IMR-90 (cell line): ENCODE data around the gene CDC42BPA. TPM values are rescaled to one million over a fixed set of nuclear protein-coding genes. Genes with fewer than 3 reads are reported as not detected.

Experiments
- ATAC-seq: fragments of 200-7000 bp; cut with Tn5 transposase; 2 replicates; pipeline ENCODE4 v1.9.1; 2020; ENCODE audit warnings: low read depth, mild to moderate bottlenecking, moderate library complexity
- BruUV-seq: library from RNA; stranded (reverse); fragments of 400-500 nt; replicated peaks from 2 replicates; lab custom pipeline; 2021; lab: Mats Ljungman, UMichigan
- CTCF ChIA-PET: fragments of 300-600 bp; formaldehyde crosslinking; extraction: SDS; loops from one replicate; lab custom pipeline; 2021; ENCODE audit warnings: antibody characterized with exemption; lab: Yijun Ruan, JAX
- POLR2A ChIA-PET: fragments of 300-600 bp; sonication (Branson Sonifier 250); formaldehyde crosslinking; loops from one replicate; lab custom pipeline; 2022; ENCODE audit warnings: antibody characterized with exemption; ENCODE audit not compliant: unreplicated experiment; lab: Charles Lee
- DNase-seq: peaks from one replicate; pipeline ENCODE4 v3.0.0; 2013
- H2AFZ ChIP-seq: replicated peaks from 2 replicates; pipeline ENCODE3; 2013; ENCODE audit warnings: low read length, mild to moderate bottlenecking; ENCODE audit not compliant: poor library complexity
- H2AK5ac ChIP-seq: 2 replicates; pipeline ENCODE4 v1.6.1; 2013; ENCODE audit warnings: low read depth, low read length, inconsistent platforms
- H2AK9ac ChIP-seq: replicated peaks from 2 replicates; pipeline ENCODE3; 2013; ENCODE audit warnings: mild to moderate bottlenecking, low read depth, low read length, moderate library complexity; ENCODE audit not compliant: poor library complexity
- H2BK120ac ChIP-seq: 2 replicates; pipeline ENCODE4 v1.6.1; 2013; ENCODE audit warnings: low read depth, low read length, inconsistent platforms
- H2BK15ac ChIP-seq: 3 replicates; pipeline ENCODE4 v1.6.1; 2013; ENCODE audit warnings: low read depth, low read length, inconsistent platforms
- H2BK20ac ChIP-seq: 2 replicates; pipeline ENCODE4 v1.6.1; 2013; ENCODE audit warnings: low read depth, mild to moderate bottlenecking, inconsistent platforms, low read length, moderate library complexity
- H2BK5ac ChIP-seq: 2 replicates; pipeline ENCODE4 v1.6.1; 2013; ENCODE audit warnings: mild to moderate bottlenecking, low read depth, low read length, inconsistent platforms; ENCODE audit not compliant: poor library complexity, severe bottlenecking
- H3K14ac ChIP-seq: replicated peaks from 2 replicates; pipeline ENCODE4 v1.6.1; 2013; ENCODE audit warnings: low read depth, low read length, inconsistent platforms
- H3K18ac ChIP-seq: 2 replicates; pipeline ENCODE4 v1.6.1; 2013; ENCODE audit warnings: low read depth, low read length, control low read depth
- H3K23ac ChIP-seq: 2 replicates; pipeline ENCODE4 v1.6.1; 2013; ENCODE audit warnings: low read depth, low read length, inconsistent platforms
- H3K27ac ChIP-seq: 2 replicates; pipeline ENCODE4 v1.5.1; 2013; ENCODE audit warnings: mild to moderate bottlenecking, control low read depth, low read length; ENCODE audit not compliant: insufficient read depth
- H3K27me3 ChIP-seq: 2 replicates; pipeline ENCODE4 v1.6.1; 2013; ENCODE audit warnings: low read length; ENCODE audit not compliant: control insufficient read depth, insufficient read depth
- H3K36me3 ChIP-seq: 2 replicates; pipeline ENCODE4 v1.6.1; 2013; ENCODE audit warnings: low read length, mixed read lengths; ENCODE audit not compliant: control insufficient read depth, insufficient read depth
- H3K4ac ChIP-seq: 2 replicates; pipeline ENCODE4 v1.6.1; 2013; ENCODE audit warnings: low read depth, low read length, inconsistent platforms
- H3K4me1 ChIP-seq: 2 replicates; pipeline ENCODE4 v1.6.1; 2013; ENCODE audit warnings: low read length, mixed read lengths; ENCODE audit not compliant: control insufficient read depth, insufficient read depth
- H3K4me2 ChIP-seq: 2 replicates; pipeline ENCODE4 v1.6.1; 2013; ENCODE audit warnings: low read depth, mild to moderate bottlenecking, control low read depth, low read length, moderate library complexity
- H3K4me3 ChIP-seq: 2 replicates; pipeline ENCODE4 v1.5.1; 2013; ENCODE audit warnings: low read depth, mild to moderate bottlenecking, control low read depth, low read length, moderate library complexity; ENCODE audit not compliant: insufficient read depth
- H3K56ac ChIP-seq: 2 replicates; pipeline ENCODE4 v1.6.1; 2013; ENCODE audit warnings: low read length, inconsistent platforms; ENCODE audit not compliant: insufficient read depth; ENCODE audit errors: extremely low read depth
- H3K79me1 ChIP-seq, 2 experiments: 2 replicates each; pipeline ENCODE4 v1.6.1; 2013; ENCODE audit warnings: low read length in 2 of 2, inconsistent platforms in 1 of 2, low read depth in 1 of 2
- H3K9ac ChIP-seq: 2 replicates; pipeline ENCODE4 v1.6.1; 2013; ENCODE audit warnings: low read depth, low read length, control low read depth
- H3K9me1 ChIP-seq: 2 replicates; pipeline ENCODE4 v1.6.1; 2013; ENCODE audit warnings: low read length, inconsistent platforms; ENCODE audit not compliant: insufficient read depth
- H3K9me3 ChIP-seq: 2 replicates; pipeline ENCODE4 v1.6.1; 2013; ENCODE audit warnings: low read length; ENCODE audit not compliant: control insufficient read depth, insufficient read depth
- H4K20me1 ChIP-seq: 2 replicates; pipeline ENCODE4 v1.6.1; 2013; ENCODE audit warnings: low read length, inconsistent platforms; ENCODE audit not compliant: insufficient read depth
- H4K5ac ChIP-seq: 2 replicates; pipeline ENCODE4 v1.6.1; 2013; ENCODE audit warnings: mild to moderate bottlenecking, low read depth, low read length, control low read depth
- H4K8ac ChIP-seq, 2 experiments: 2 replicates each; pipeline ENCODE4 v1.6.1; 2013; ENCODE audit warnings: low read depth in 2 of 2, low read length in 2 of 2, control low read depth in 1 of 2, inconsistent platforms in 1 of 2
- H4K91ac ChIP-seq: 2 replicates; pipeline ENCODE4 v1.6.1; 2013; ENCODE audit warnings: low read depth, low read length, inconsistent platforms; ENCODE audit not compliant: insufficient read depth
- CEBPB ChIP-seq: IDR thresholded peaks from 2 replicates; pipeline ENCODE4 v1.6.1; 2012; ENCODE audit warnings: low read depth, low read length, improper control_type of control experiment
- CHD1 ChIP-seq: IDR thresholded peaks from 2 replicates; pipeline ENCODE4 v1.6.1; 2012; ENCODE audit warnings: low read depth, low read length, improper control_type of control experiment
- MAFK ChIP-seq: IDR thresholded peaks from 2 replicates; pipeline ENCODE4 v1.6.1; 2012; ENCODE audit warnings: low read depth, low read length, improper control_type of control experiment
- MAZ ChIP-seq: IDR thresholded peaks from 2 replicates; pipeline ENCODE4 v1.6.1; 2012; ENCODE audit warnings: low read depth, mild to moderate bottlenecking, low read length, improper control_type of control experiment, moderate library complexity, borderline replicate concordance
- MXI1 ChIP-seq: IDR thresholded peaks from 2 replicates; pipeline ENCODE4 v1.6.1; 2012; ENCODE audit warnings: low read depth, mild to moderate bottlenecking, low read length, moderate library complexity, borderline replicate concordance
- RAD21 ChIP-seq: IDR thresholded peaks from 2 replicates; pipeline ENCODE4 v1.6.1; 2012; ENCODE audit warnings: low read length, improper control_type of control experiment
- RCOR1 ChIP-seq: IDR thresholded peaks from 2 replicates; pipeline ENCODE4 v1.6.1; 2012; ENCODE audit warnings: mild to moderate bottlenecking, low read length, improper control_type of control experiment; ENCODE audit not compliant: insufficient replicate concordance
- RFX5 ChIP-seq: IDR thresholded peaks from 2 replicates; pipeline ENCODE4 v1.8.0; 2012; ENCODE audit warnings: low read depth, mild to moderate bottlenecking, low read length, moderate library complexity
- SMC3 ChIP-seq: fragments of 150-350 bp; IDR thresholded peaks from 2 replicates; pipeline ENCODE4 v1.6.1; 2016; ENCODE audit warnings: low read depth, mild to moderate bottlenecking, antibody characterized with exemption, low read length, moderate library complexity
- WGBS, 2 experiments: methylation state at CpG; one replicate each; pipeline versions ENCODE4 v1.1.5 to v1.1.7; 2013; ENCODE audit warnings: missing lambda C conversion rate in 2 of 2; ENCODE audit not compliant: insufficient read length in 1 of 2; ENCODE audit errors: extremely low coverage in 2 of 2; 5-methylcytosine and 5-hydroxymethylcytosine counted together
- dilution Hi-C: fragments of 300-500 bp; cut with HindIII; formaldehyde crosslinking; loops from one replicate; pipeline ENCODE4 v1.14.3; 2018; ENCODE audit warnings: low sequenced_read_pairs; ENCODE audit not compliant: unreplicated experiment
- in situ Hi-C: fragments of 300-500 bp; cut with MboI; formaldehyde crosslinking; loops from 3 replicates; pipeline ENCODE4 v1.14.3; 2019; ENCODE audit warnings: low sequenced_read_pairs, inconsistent platforms, mixed read lengths
- intact Hi-C: fragments of 100-400 bp; cut with micrococcal nuclease; formaldehyde crosslinking; loops from 2 replicates; pipeline ENCODE4 v1.10.0; 2022
- polyA plus RNA-seq, 3 experiments: library from polyadenylated mRNA; depleted of rRNA; stranded (reverse); fragments of >200 nt; gene quantifications; 2 replicates each; pipeline ENCODE4 v1.2.3, GENCODE V29; 2012; ENCODE audit warnings: low replicate concordance in 1 of 3
- total RNA-seq: library from RNA; depleted of rRNA; stranded (reverse); fragments of >200 nt; gene quantifications from 2 replicates; pipeline ENCODE4 v1.2.3, GENCODE V29; 2012

The CDC42BPA gene
- total and polyA plus RNA-seq, 2 of the 4 experiments (the other 2 are of a cell fraction): 9.4 to 27.8 TPM

- no peak overlapping the region for H3K56ac ChIP-seq
- peaks cover 3 to 8% of the 10 kb centered on the region in 2 experiments; a peak in 3 of 4 replicates for H3K79me1 ChIP-seq
- no peak overlapping the region for H3K14ac ChIP-seq
- H3K23ac ChIP-seq: no peak overlapping the region
- no peak overlapping the region for H2BK15ac ChIP-seq
- no peak overlapping the region for H3K4me2 ChIP-seq
- no peak overlapping the region for H2BK5ac ChIP-seq
- DNase-seq (no peak), ATAC-seq (no peak)
- H3K4me1 ChIP-seq: no peaks in the 10 kb centered on the region
- H4K8ac ChIP-seq: no peak overlapping the region
- no peak overlapping the region for H2AK5ac ChIP-seq
- no peaks in the 10 kb centered on the region for H3K27me3 ChIP-seq
- no peak overlapping the region for H2BK20ac ChIP-seq
- no peak overlapping the region for H3K9ac ChIP-seq
- no peak overlapping the region for H3K18ac ChIP-seq
- H3K9me1 ChIP-seq: 0 out of 2 replicates have a peak, but pooled peaks cover 3% of the 10 kb centered on the region
- WGBS, 2 experiments: no CpG with 5 or more reads among the region's 6 CpGs
- TF ChIP-seq SMC3: no peak
- no peak for TF ChIP-seq RCOR1
- TF ChIP-seq CHD1: no peak
- TF ChIP-seq RAD21: no peak
- TF ChIP-seq CEBPB: no peak
- no peak for TF ChIP-seq MAFK
- no peak for TF ChIP-seq MAZ
- no peak for TF ChIP-seq RFX5
- no peak for TF ChIP-seq MXI1
- H3K4me3 ChIP-seq: no peak overlapping the region
- no peak overlapping the region for H3K27ac ChIP-seq
- no peak overlapping the region for H4K5ac ChIP-seq
- ChIA-PET POLR2A (no interaction called here), CTCF (no interaction called here)
- H4K91ac ChIP-seq: no peak overlapping the region
- in situ Hi-C loops (no loop called here), intact Hi-C loops (loop anchor here (5.0 kb wide), 1 partner anchor 40 kb away; no protein-coding TSS in a partner anchor), dilution Hi-C loops (no loop called here)
- no peaks in the 10 kb centered on the region for H3K9me3 ChIP-seq
- H2AK9ac ChIP-seq: no peak overlapping the region
- H3K36me3 ChIP-seq: peaks cover 7% of the 10 kb centered on the region; the same call in 1 of the 2 replicates
- no peak overlapping the region for H3K4ac ChIP-seq
- no peak overlapping the region for H2BK120ac ChIP-seq
- H2AFZ ChIP-seq: no peak overlapping the region
- no peaks in the 10 kb centered on the region for H4K20me1 ChIP-seq
- BruUV-seq: no TSS peak
These were observed 205.8 kb downstream of the CDC42BPA start for GRCh38 chr1:227112538-227112937.
